Prostate gland (tissue), 2 donors: ENCODE data around the gene DTX4.

ENCODE experiments used
- POLR2A ChIP-seq: fragments of 450-650 bp; IDR thresholded peaks from one replicate; pipeline ENCODE4 v1.6.1; 2016; ENCODE audit warnings: antibody characterized with exemption, mild to moderate bottlenecking
- POLR2AphosphoS5 ChIP-seq: sonication (generic); formaldehyde crosslinking; IDR thresholded peaks from one replicate; pipeline ENCODE4 v1.6.1; 2017; ENCODE audit warnings: antibody characterized with exemption
- TF ChIP-seq, protein P1 (sequence below), 4 experiments: fragments of 200-600 bp in 2 of 4; fragments of 450-650 bp in 2 of 4; sonication (generic) in 2 of 4; IDR thresholded peaks; 1 replicate in 3 of 4; 2 replicates in 1 of 4; pipeline ENCODE4 v1.5.1; 2016 to 2019; ENCODE audit warnings: antibody characterized with exemption in 4 of 4, mild to moderate bottlenecking in 2 of 4, moderate library complexity in 2 of 4

GRCh38 chr11:59225017-59225416, 53.1 kb downstream of the DTX4 start:
- TF ChIP-seq, protein P1, sequence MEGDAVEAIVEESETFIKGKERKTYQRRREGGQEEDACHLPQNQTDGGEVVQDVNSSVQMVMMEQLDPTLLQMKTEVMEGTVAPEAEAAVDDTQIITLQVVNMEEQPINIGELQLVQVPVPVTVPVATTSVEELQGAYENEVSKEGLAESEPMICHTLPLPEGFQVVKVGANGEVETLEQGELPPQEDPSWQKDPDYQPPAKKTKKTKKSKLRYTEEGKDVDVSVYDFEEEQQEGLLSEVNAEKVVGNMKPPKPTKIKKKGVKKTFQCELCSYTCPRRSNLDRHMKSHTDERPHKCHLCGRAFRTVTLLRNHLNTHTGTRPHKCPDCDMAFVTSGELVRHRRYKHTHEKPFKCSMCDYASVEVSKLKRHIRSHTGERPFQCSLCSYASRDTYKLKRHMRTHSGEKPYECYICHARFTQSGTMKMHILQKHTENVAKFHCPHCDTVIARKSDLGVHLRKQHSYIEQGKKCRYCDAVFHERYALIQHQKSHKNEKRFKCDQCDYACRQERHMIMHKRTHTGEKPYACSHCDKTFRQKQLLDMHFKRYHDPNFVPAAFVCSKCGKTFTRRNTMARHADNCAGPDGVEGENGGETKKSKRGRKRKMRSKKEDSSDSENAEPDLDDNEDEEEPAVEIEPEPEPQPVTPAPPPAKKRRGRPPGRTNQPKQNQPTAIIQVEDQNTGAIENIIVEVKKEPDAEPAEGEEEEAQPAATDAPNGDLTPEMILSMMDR (IDR thresholded peaks at IDR 0.05), result no peak
- TF ChIP-seq POLR2AphosphoS5 (no peak), POLR2A (no peak)
